Measurements from ENCODE around the gene SGO1. TPM values are rescaled to one million over a fixed set of nuclear protein-coding genes. Genes with fewer than 3 reads are reported as not detected.

Gene SGO1
- total RNA-seq, 1 experiment from 2014 or later, result 14.8 TPM

- CTCF ChIA-PET, result no interaction called here
- intact Hi-C loops (cut with micrococcal nuclease; ENCODE audit: unreplicated experiment) (no loop called here), in situ Hi-C loops (cut with HindIII; ENCODE audit: low pct_unique_long_range_greater_than_20kb, low sequenced_read_pairs) (no loop called here)
- TF ChIP-seq REST (IDR thresholded peaks at IDR 0.05; ENCODE audit: insufficient read depth in 1 of 2, low read depth in 2 of 2, low read length in 1 of 2) (no peak), POLR2AphosphoS5 (IDR thresholded peaks at IDR 0.05; ENCODE audit: low read depth, low read length) (no peak), SIN3A (IDR thresholded peaks at IDR 0.05; ENCODE audit: borderline replicate concordance, insufficient read depth, low read depth, low read length) (no peak), TCF7L2 (IDR thresholded peaks at IDR 0.05; ENCODE audit: low read depth, low read length) (no peak)
- TF ChIP-seq, protein P1, sequence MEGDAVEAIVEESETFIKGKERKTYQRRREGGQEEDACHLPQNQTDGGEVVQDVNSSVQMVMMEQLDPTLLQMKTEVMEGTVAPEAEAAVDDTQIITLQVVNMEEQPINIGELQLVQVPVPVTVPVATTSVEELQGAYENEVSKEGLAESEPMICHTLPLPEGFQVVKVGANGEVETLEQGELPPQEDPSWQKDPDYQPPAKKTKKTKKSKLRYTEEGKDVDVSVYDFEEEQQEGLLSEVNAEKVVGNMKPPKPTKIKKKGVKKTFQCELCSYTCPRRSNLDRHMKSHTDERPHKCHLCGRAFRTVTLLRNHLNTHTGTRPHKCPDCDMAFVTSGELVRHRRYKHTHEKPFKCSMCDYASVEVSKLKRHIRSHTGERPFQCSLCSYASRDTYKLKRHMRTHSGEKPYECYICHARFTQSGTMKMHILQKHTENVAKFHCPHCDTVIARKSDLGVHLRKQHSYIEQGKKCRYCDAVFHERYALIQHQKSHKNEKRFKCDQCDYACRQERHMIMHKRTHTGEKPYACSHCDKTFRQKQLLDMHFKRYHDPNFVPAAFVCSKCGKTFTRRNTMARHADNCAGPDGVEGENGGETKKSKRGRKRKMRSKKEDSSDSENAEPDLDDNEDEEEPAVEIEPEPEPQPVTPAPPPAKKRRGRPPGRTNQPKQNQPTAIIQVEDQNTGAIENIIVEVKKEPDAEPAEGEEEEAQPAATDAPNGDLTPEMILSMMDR (IDR thresholded peaks at IDR 0.05), result no peak
- Histone ChIP-seq H3K27me3 (ENCODE audit: control insufficient read depth, insufficient read depth, low read length) (no peaks in the 10 kb centered on the region), H3K36me3 (ENCODE audit: control insufficient read depth, insufficient read depth, low read length) (no peaks in the 10 kb centered on the region), H3K9me3 (ENCODE audit: control insufficient read depth, insufficient read depth, low read depth, low read length) (no peaks in the 10 kb centered on the region), H3K4me1 (ENCODE audit: control insufficient read depth, insufficient read depth, low read length) (no peaks in the 10 kb centered on the region), H3K4me3 (ENCODE audit: low read depth in 2 of 2, low read length in 2 of 2) (no peak overlapping the region), H3K27ac (ENCODE audit: low read length) (no peak overlapping the region)
- POLR2A ChIA-PET, result no interaction called here
- DNase-seq (ENCODE audit: low read depth, low spot score), result no peak
- no peak for ATAC-seq
- no TSS peak for BruUV-seq (replicated peaks)
Measured at GRCh38 chr3:20140881-20141280, 45.1 kb downstream of the SGO1 start.

GRCh38 chr3:20137647-20138046 lies 48.4 kb downstream of the SGO1 start:
- H3K9me3 ChIP-seq (ENCODE audit: control insufficient read depth, insufficient read depth, low read depth, low read length), result no peaks in the 10 kb centered on the region
- ChIA-PET CTCF (no interaction called here), POLR2A (interaction anchor here (0.6 kb wide), 1 partner anchor 84 kb away, joined by 4 read pairs; no protein-coding TSS in a partner anchor)
- intact Hi-C loops (cut with micrococcal nuclease; ENCODE audit: unreplicated experiment), result no loop called here
- H3K4me3 ChIP-seq (ENCODE audit: low read depth in 2 of 2, low read length in 2 of 2), result no peak overlapping the region
- H3K27ac ChIP-seq (ENCODE audit: low read length), result no peak overlapping the region
- DNase-seq (ENCODE audit: low read depth, low spot score), result no peak
- no peaks in the 10 kb centered on the region for H3K27me3 ChIP-seq (ENCODE audit: control insufficient read depth, insufficient read depth, low read length)
- H3K36me3 ChIP-seq (ENCODE audit: control insufficient read depth, insufficient read depth, low read length), result no peaks in the 10 kb centered on the region
- H3K4me1 ChIP-seq (ENCODE audit: control insufficient read depth, insufficient read depth, low read length), result no peaks in the 10 kb centered on the region
- in situ Hi-C loops (cut with HindIII; ENCODE audit: low pct_unique_long_range_greater_than_20kb, low sequenced_read_pairs), result no loop called here
- BruUV-seq (replicated peaks), result no TSS peak
- ATAC-seq, result no peak
- no peak for TF ChIP-seq REST (IDR thresholded peaks at IDR 0.05; ENCODE audit: insufficient read depth in 1 of 2, low read depth in 2 of 2, low read length in 1 of 2)
- no peak for TF ChIP-seq SIN3A (IDR thresholded peaks at IDR 0.05; ENCODE audit: borderline replicate concordance, insufficient read depth, low read depth, low read length)
- TF ChIP-seq POLR2AphosphoS5 (IDR thresholded peaks at IDR 0.05; ENCODE audit: low read depth, low read length), result no peak
- no peak for TF ChIP-seq TCF7L2 (IDR thresholded peaks at IDR 0.05; ENCODE audit: low read depth, low read length)
- TF ChIP-seq, protein P1 (IDR thresholded peaks at IDR 0.05), result no peak
